LNCaP clone FGC (cell line): ENCODE measurements around the gene LRRC8D.

Experiments used
- DNase-seq: peaks from one replicate; pipeline ENCODE4 v3.0.0-alpha.2; 2011; ENCODE audit warnings: low read depth
- H3K4me3 ChIP-seq: 2 replicates; pipeline ENCODE4 v1.5.1; 2011; ENCODE audit warnings: mild to moderate bottlenecking, low read depth, low read length, control low read depth
- CTCF ChIP-seq: IDR thresholded peaks from 2 replicates; pipeline ENCODE4 v1.5.1; 2012; ENCODE audit warnings: mild to moderate bottlenecking; ENCODE audit not compliant: control insufficient read depth, insufficient read depth; ENCODE audit errors: extremely low read depth

LRRC8D gene

DNA sequence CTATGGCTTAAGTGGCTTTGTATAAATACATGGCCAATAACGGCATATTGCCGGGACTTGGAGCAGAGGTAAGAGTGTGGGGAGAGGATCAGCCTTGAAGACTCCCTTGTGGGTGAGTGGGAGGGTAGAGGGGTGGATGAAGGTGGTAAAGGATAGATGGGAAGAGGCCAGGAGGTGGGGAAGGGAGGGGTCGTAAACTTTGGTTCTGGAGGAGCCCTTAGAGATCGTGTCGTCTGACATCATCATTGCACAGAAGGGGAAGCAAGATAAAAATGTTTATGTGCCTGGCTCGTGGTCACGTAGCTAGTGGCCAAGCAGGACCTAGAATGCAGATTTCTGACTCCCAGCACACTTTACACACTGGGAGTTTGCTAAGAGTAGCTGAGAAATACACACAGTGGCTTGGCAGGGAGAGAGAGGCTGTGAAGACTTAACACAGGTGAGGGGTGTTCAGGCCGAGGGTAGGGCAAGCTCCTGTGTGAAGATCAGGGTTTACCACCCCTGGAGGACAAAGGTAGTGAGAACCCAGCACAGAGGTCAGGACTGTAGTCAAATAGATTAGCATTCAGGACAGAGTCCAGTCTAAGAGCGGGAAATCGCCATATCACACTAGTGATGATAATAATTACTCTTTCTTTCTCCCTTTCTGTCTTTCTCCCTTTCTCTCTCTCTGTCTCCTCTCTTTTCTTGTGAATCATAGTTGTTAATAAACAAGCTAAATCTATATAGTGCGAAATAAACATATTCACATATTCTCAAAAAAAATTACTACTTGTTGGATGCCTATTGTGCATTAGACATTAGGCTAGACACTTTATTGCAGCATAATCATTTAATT is 75.5 kb downstream of the LRRC8D start:
- no peak overlapping the region for H3K4me3 ChIP-seq
- no peak for TF ChIP-seq CTCF
- DNase-seq = no peak

- no peak overlapping the region for H3K4me3 ChIP-seq
- DNase-seq = no peak
- TF ChIP-seq CTCF = no peak
Measured at GRCh38 chr1:89897347-89898133, 76.7 kb downstream of the LRRC8D start.

- TF ChIP-seq CTCF = no peak
- H3K4me3 ChIP-seq = no peak overlapping the region
- DNase-seq = no peak
Measured at GRCh38 chr1:89898150-89898549, 77.3 kb downstream of the LRRC8D start.

GRCh38 chr1:89898695-89899470 is 78.1 kb downstream of the LRRC8D start:
- peak; percentile 57 for DNase-seq
- TF ChIP-seq CTCF = no peak

DNA sequence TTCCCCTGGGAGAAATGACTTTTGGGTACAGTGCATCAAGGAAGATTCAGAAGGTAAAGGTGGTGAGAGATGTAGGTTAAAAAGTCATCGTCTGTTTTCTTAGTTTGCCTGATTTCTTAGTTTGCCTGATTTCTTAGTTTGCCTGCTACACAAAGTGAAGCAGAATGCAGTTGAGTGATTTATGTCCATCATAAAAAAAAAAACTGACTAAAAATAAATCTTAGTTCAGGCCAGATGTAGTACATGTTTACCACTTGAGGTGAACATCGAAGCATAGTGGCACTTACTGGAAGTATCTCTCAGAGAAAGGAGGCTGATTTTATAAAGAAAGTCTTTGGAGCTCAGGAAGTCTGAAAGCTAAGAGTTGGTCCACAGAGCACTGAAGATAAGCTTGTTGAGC is 79.5 kb downstream of the LRRC8D start:
- no peak for DNase-seq
- no peak overlapping the region for H3K4me3 ChIP-seq
- no peak for TF ChIP-seq CTCF

More at GRCh38 chr1:89898695-89899470, 78.1 kb downstream of the LRRC8D start:
- H3K4me3 ChIP-seq = no peak overlapping the region

GRCh38 chr1:89900791-89901708 is 80.2 kb downstream of the LRRC8D start:
- no peak for TF ChIP-seq CTCF
- DNase-seq = no peak
- H3K4me3 ChIP-seq = no peak overlapping the region
